Neural progenitor cell (in vitro differentiated cells): ENCODE measurements around the gene MRPL53.
"Not testable (repeated sequence)": the region's sequence is repeated elsewhere in the genome, so short reads cannot be mapped to it uniquely, and the experiment has no call there.

ENCODE experiments used
- CTCF ChIP-seq: fragments of 200-600 bp; sonication (generic); IDR thresholded peaks from 2 replicates; pipeline ENCODE4 v1.5.1; 2017; ENCODE audit warnings: antibody characterized with exemption, mild to moderate bottlenecking
- EZH2 ChIP-seq: fragments of 200-600 bp; sonication (generic); IDR thresholded peaks from 2 replicates; pipeline ENCODE4 v1.6.1; 2017; ENCODE audit warnings: antibody characterized with exemption, mild to moderate bottlenecking, moderate library complexity
- EZH2phosphoT487 ChIP-seq: fragments of 200-600 bp; sonication (generic); IDR thresholded peaks from 2 replicates; pipeline ENCODE4 v1.6.1; 2017; ENCODE audit warnings: antibody characterized with exemption

- not testable (repeated sequence) for TF ChIP-seq CTCF, EZH2, EZH2phosphoT487
Measured at GRCh38 chr2:74483675-74484164, 11.2 kb upstream of the MRPL53 start.
